RWPE1 (cell line): ENCODE results near the gene USB1.
A peak's percentile ranks its signal among the peaks of the same experiment; 100 is the strongest.

Experiments
- CTCF ChIA-PET: fragments of 350-600 bp; sonication (Branson Sonifier 250); formaldehyde crosslinking; extraction: SDS; loops from one replicate; lab custom pipeline; 2021; lab: Yijun Ruan, JAX
- POLR2A ChIA-PET: fragments of 400-600 bp; formaldehyde crosslinking; extraction: SDS; loops from one replicate; lab custom pipeline; 2020; ENCODE audit warnings: antibody characterized with exemption; ENCODE audit not compliant: low non-redundant PET; lab: Yijun Ruan, JAX
- DNase-seq: peaks from one replicate; pipeline ENCODE4 v3.0.0; 2012; ENCODE audit warnings: low spot score
- H3K27ac ChIP-seq: fragments of 450-650 bp; 2 replicates; pipeline ENCODE4 v1.5.1; 2017
- TF ChIP-seq, protein P1 (sequence below): fragments of 450-650 bp; conservative IDR thresholded peaks from 2 replicates; pipeline ENCODE4 v1.5.1; 2017; ENCODE audit warnings: low read depth, mild to moderate bottlenecking

Gene USB1

DNA sequence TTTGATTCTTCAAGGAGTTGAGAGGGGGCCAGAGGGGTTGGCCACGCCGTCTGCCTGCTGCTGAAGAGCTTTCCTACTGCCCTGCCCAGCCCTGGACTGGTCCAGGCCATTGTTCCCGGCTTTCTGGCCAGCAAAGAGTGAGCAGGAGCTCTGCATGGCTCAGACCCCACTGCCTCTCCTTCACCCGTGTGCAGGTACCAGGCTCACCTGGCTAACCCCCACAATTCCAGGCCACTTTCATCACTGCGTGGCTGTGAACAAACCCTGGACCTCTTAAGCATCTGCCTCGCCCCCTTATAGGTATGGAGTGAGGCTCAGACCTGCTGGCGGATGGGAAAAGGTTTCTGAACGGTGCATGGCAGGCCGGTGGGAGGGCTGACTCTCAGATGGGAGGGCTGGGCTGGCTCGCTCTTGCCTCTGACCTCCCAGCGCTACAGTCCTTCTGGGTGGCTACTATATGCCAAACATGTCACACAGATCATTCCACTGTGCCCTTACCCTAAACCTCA, 9.6 kb upstream of the USB1 start:
- TF ChIP-seq, protein P1, sequence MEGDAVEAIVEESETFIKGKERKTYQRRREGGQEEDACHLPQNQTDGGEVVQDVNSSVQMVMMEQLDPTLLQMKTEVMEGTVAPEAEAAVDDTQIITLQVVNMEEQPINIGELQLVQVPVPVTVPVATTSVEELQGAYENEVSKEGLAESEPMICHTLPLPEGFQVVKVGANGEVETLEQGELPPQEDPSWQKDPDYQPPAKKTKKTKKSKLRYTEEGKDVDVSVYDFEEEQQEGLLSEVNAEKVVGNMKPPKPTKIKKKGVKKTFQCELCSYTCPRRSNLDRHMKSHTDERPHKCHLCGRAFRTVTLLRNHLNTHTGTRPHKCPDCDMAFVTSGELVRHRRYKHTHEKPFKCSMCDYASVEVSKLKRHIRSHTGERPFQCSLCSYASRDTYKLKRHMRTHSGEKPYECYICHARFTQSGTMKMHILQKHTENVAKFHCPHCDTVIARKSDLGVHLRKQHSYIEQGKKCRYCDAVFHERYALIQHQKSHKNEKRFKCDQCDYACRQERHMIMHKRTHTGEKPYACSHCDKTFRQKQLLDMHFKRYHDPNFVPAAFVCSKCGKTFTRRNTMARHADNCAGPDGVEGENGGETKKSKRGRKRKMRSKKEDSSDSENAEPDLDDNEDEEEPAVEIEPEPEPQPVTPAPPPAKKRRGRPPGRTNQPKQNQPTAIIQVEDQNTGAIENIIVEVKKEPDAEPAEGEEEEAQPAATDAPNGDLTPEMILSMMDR, result no peak
- DNase-seq, result no peak
- CTCF ChIA-PET, result interaction anchor here (0.6 kb wide), 1 partner anchor 1391 kb away, joined by 3 read pairs; no protein-coding TSS in a partner anchor
- H3K27ac ChIP-seq, result peak overlapping the region; percentile 81
- POLR2A ChIA-PET, result no interaction called here

DNA sequence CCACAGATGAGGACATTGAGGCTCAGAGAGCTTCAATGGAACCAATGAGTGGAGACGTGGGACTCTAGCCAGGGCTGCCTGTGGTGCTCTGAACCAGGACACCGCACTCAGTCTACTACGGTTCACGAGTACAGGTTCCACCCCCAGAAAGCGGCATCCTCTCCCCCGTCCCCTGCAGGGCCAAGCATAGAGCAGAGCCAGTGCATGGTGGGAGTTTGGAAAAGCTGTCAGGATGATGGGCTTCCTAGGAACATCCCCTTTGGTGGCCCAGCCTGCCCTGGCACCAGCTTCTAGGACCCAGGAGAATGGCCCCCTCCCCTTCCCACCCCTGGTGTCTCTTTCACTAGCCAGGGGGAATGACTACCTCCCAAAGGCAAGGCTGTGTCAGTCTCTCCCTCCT, 9.1 kb upstream of the USB1 start:
- DNase-seq, result no peak
- H3K27ac ChIP-seq, result peak overlapping the region; percentile 61
- TF ChIP-seq, protein P1, result no peak
- ChIA-PET POLR2A (no interaction called here), CTCF (no interaction called here)

DNA sequence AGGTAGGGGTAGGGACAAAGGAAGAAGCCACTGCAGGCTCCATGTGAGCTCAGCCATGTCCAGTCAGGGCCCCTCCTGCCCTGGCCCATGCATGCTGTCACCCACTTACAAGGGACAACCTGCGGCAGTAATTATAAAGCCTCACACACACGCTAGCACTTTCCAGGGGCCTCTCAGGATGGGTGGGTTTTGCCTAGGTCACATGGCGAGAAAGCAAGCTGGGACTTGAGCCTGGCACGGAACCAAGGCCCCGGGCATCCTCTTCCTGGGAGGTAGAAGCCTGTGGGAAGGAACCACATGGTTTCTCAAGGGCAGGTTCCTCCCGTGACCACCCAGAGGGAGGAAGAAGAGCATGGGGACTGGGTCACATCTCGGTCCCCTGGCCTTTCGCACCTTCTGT, 7.8 kb upstream of the USB1 start:
- DNase-seq, result peak; percentile 44
- CTCF ChIA-PET, result interaction anchor here (0.8 to 1.6 kb wide), 2 partner anchors 12 to 87 kb away, joined by 5 to 6 read pairs; no protein-coding TSS in a partner anchor
- H3K27ac ChIP-seq, result peak overlapping the region; percentile 61
- TF ChIP-seq, protein P1, result no peak
- POLR2A ChIA-PET, result no interaction called here

DNA sequence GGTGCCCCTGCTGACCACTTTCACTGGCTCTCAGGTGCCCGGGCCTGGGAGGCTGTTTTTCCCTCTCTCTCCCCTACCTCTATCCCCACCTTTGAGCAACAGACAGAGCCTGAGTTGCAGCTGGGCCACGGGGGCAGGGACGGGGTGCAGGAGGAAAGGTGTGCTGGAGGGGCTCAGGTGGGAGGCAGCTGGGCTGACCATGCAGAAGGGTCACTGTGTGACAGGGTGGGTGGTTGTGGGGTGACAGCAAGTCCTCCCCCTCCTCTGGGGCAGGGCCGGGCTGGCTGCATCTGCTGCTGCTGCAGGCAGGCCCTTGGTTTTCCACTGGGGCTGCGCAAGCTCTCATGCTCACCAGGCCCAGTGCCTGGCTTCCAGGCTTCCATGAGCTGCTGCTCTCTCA, 7.3 kb upstream of the USB1 start:
- TF ChIP-seq, protein P1, result no peak
- no peak for DNase-seq
- POLR2A ChIA-PET, result no interaction called here
- H3K27ac ChIP-seq, result peak overlapping the region; percentile 61
- CTCF ChIA-PET, result interaction anchor here (0.8 to 1.6 kb wide), 2 partner anchors 11 to 87 kb away, joined by 5 to 6 read pairs; no protein-coding TSS in a partner anchor

DNA sequence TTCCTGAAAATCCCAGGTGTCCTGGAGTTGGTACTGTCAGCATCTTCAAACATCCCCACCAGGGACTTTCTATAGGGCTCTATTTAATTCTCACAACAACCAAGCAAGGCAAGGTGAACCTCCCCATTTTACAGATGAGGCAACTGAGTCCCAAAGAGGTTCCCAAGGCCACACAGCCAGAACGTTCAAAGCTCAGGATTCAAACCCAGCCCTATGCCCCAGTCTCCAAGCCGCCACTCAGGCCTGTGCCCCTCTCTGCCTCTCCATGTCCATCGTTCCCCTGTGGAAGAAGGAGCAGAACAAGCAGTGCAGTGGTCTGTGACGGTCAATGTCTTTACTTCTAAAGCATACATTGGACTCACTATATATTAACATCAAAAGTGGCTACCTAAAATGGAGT, 6.8 kb upstream of the USB1 start:
- H3K27ac ChIP-seq, result peak overlapping the region; percentile 61; the same call in 1 of the 2 replicates
- no peak for DNase-seq
- CTCF ChIA-PET, result interaction anchor here (1.6 kb wide), 1 partner anchor 88 kb away, joined by 6 read pairs; no protein-coding TSS in a partner anchor
- TF ChIP-seq, protein P1, result no peak
- POLR2A ChIA-PET, result no interaction called here

- CTCF ChIA-PET, result interaction anchor here (1.6 kb wide), 1 partner anchor 88 kb away, joined by 6 read pairs; no protein-coding TSS in a partner anchor
- POLR2A ChIA-PET, result no interaction called here
- DNase-seq, result no peak
- TF ChIP-seq, protein P1, result no peak; the same call in 1 of the 2 replicates
- H3K27ac ChIP-seq, result peak overlapping the region; percentile 61
Measured at GRCh38 chr16:57994778-57995177, 6.4 kb upstream of the USB1 start.
